HAP-1 (cell line): ENCODE measurements around the gene HM13.
"Not testable (repeated sequence)": the region's sequence is repeated elsewhere in the genome, so short reads cannot be mapped to it uniquely, and the experiment has no call there.

Source experiments
- DNase-seq, 2 experiments: peaks; one replicate each; pipeline ENCODE4 v3.0.0-alpha.2; 2016 to 2020; ENCODE audit warnings: low spot score in 2 of 2
- H3K27me3 ChIP-seq: fragments of 250-450 bp; sonication (Bioruptor Pico); 2 replicates; pipeline ENCODE4 v1.5.1; 2020; ENCODE audit warnings: low read depth, mild to moderate bottlenecking, moderate library complexity
- H3K36me3 ChIP-seq: fragments of 250-450 bp; sonication (Bioruptor Pico); replicated peaks from 2 replicates; pipeline ENCODE4 v1.5.1; 2020; ENCODE audit warnings: mild to moderate bottlenecking
- H3K4me1 ChIP-seq: fragments of 250-450 bp; sonication (Bioruptor Pico); 2 replicates; pipeline ENCODE4 v1.5.1; 2020; ENCODE audit warnings: mild to moderate bottlenecking
- H3K4me3 ChIP-seq: fragments of 250-450 bp; sonication (Bioruptor Pico); 2 replicates; pipeline ENCODE4 v1.5.1; 2020; ENCODE audit warnings: mild to moderate bottlenecking, moderate library complexity
- H3K9me3 ChIP-seq: fragments of 250-450 bp; sonication (Bioruptor Pico); 2 replicates; pipeline ENCODE4 v1.5.1; 2020; ENCODE audit warnings: mild to moderate bottlenecking, moderate library complexity
- in situ Hi-C: fragments of 300-500 bp; cut with MboI; formaldehyde crosslinking; loops from 3 replicates; pipeline ENCODE4 v1.14.3; 2020; ENCODE audit warnings: low sequenced_read_pairs, inconsistent platforms, mixed read lengths

The HM13 gene

DNA sequence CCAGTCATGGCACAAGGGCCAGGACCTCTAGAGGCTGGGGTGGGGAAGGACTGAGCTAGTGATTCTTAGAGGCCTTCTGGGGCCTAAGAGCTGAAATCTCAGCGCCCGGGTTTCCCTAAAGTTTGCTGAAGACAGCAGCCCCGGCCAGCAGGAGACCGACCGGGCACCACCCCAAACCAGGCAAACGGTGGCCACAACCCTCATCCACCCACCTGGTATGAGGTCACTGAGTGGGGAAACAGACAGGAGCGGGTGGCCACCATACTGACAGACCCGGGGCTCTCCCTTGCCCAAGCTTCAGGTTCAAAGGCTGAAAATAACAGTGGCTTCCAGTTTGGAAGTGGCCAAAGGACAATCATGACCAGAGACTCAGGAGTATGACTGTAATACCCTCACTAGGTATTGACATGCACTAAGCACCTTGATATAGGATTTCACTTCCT lies 55.8 kb downstream of the HM13 start:
- H3K4me3 ChIP-seq, result no peak overlapping the region
- H3K27me3 ChIP-seq, result no peaks in the 10 kb centered on the region
- H3K36me3 ChIP-seq, result peaks cover 24% of the 10 kb centered on the region
- no peak for DNase-seq
- H3K9me3 ChIP-seq, result no peaks in the 10 kb centered on the region
- in situ Hi-C loops, result loop anchor here (5.0 kb wide), 1 partner anchor 37 kb away; the partner anchor contains the start of gene ID1
- peaks cover 23% of the 10 kb centered on the region for H3K4me1 ChIP-seq

DNA sequence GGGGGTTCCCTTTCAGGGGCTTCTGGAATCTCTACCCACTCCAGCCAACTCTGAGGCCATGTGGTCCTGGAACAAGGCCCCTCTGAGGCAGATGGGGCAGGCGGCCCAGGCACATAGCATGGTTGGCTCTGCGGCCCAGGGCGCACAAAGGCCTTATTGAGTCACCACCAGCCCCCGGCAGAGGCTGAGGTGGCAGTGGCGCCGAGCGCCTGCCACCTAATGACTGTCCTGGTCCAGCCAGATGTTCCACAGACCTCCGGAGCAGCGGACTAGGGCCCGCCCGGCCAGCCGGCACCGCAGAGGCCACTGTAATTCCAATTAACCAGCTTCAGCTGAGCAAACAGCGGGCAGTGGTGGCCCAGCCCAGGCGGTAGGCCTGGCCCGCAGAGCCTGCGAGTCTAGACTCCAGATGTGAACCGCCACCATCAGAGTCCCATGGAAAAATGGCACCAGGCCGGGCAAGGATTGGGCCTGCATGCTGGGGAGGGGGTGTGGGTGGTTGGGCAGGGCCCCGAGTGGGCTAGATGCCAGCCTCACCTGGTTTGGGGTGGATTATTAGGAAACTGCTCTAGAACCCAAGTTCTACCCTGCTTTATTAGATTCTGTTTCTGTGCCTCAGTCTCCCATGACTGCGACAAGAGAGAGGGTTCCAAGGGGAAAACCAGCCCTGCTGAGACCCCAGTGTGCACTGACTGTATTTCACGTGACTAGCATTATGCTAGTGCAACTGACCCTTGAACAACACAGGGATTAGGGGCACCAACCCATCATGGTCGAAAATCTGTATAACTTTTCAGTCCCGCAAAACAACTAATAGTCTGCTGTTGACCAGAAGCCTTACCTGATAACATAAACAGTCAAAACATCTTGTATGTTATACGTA lies 56.7 kb downstream of the HM13 start:
- in situ Hi-C loops, result loop anchor here (5.0 kb wide), 1 partner anchor 36 kb away; the partner anchor contains the start of gene ID1
- no peaks in the 10 kb centered on the region for H3K27me3 ChIP-seq
- DNase-seq, result no peak
- peaks cover 19% of the 10 kb centered on the region for H3K36me3 ChIP-seq
- H3K4me3 ChIP-seq, result no peak overlapping the region
- H3K4me1 ChIP-seq, result peaks cover 23% of the 10 kb centered on the region
- no peaks in the 10 kb centered on the region for H3K9me3 ChIP-seq

DNA sequence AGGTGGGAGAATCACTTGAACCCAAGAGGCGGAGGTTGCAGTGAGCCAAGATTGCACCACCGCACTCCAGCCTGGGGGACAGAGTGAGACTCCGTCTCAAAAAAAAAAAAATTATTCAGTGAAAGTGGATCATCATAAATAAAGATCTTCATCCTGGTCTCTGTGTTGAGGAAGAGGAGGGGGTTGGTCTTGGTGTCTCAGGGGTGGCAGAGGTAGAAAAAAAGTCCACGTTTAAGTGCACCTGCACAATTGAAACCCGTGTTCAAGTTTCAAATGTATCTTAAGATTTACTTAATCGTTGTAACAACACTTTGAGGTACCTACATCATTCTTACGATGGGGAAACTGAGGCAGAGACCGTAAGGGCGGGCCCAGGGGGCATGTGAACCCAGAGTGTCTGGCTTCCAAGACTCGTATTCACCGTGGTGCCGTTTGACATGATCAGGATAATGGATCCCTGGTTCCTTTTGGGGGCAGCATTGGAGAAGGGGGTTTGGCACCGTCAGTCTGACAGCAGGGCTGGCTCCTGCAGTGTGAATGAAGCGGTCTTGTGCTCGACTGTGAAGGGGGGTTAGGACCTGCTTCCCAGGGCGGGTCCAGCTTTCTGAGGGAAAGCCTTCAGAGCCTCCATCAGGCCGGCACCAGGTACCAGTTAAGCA lies 57.9 kb downstream of the HM13 start:
- Histone ChIP-seq H3K9me3 (no peaks in the 10 kb centered on the region), H3K27me3 (no peaks in the 10 kb centered on the region), H3K36me3 (peaks cover 18% of the 10 kb centered on the region), H3K4me3 (peak overlapping the region; percentile 48), H3K4me1 (peaks cover 23% of the 10 kb centered on the region)
- in situ Hi-C loops, result loop anchor here (5.0 kb wide), 1 partner anchor 35 kb away; the partner anchor contains the start of gene ID1
- DNase-seq, result peak; percentile 23 to 56

DNA sequence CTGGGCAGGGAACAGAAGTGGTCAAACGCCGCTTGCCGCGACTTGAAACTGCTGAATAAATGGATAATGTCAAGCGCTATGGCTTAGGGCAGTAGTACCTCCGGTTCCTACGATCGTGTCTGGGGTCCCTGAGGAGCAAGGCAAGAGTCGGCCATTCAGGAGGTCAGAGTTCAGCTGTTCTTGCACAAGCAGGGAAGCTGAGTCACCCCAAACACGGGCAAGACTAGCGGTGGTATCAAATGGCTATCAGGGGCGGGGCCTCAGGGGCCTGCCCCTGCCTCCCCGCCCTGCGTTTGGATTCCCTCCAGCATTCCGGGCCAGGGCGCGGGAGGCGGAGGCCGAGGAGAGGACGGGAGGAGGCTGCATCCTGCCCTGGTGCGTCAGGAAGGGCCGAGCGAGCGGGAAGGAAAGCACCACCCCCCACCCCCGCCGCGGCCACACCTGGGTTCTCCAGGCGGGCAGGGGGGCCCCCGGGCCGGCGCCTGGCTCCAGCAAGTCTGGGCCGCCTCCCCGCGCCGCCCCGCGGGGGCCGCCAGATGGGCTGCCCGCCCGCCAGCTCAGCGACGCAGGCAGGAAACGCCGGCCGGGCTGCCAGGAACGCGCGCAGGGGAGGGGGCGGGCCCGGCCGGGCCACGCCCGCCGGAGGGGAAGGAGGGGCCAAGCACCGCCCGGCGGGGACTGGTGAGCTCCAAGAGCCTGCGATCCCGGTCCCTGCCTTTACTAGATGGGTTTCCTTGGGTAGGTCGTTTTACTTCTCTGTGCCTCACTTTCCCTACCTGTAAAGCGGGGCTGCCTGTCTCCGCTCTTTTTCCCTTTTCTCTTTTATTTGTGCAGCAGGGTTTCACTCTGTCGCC lies 58.7 kb downstream of the HM13 start:
- Histone ChIP-seq H3K27me3 (no peaks in the 10 kb centered on the region), H3K4me3 (peak overlapping the region; percentile 48), H3K9me3 (no peaks in the 10 kb centered on the region), H3K4me1 (peaks cover 23% of the 10 kb centered on the region), H3K36me3 (peaks cover 18% of the 10 kb centered on the region)
- peak; percentile 92 to 97 for DNase-seq
- in situ Hi-C loops, result loop anchor here (5.0 kb wide), 1 partner anchor 34 kb away; the partner anchor contains the start of gene ID1

DNA sequence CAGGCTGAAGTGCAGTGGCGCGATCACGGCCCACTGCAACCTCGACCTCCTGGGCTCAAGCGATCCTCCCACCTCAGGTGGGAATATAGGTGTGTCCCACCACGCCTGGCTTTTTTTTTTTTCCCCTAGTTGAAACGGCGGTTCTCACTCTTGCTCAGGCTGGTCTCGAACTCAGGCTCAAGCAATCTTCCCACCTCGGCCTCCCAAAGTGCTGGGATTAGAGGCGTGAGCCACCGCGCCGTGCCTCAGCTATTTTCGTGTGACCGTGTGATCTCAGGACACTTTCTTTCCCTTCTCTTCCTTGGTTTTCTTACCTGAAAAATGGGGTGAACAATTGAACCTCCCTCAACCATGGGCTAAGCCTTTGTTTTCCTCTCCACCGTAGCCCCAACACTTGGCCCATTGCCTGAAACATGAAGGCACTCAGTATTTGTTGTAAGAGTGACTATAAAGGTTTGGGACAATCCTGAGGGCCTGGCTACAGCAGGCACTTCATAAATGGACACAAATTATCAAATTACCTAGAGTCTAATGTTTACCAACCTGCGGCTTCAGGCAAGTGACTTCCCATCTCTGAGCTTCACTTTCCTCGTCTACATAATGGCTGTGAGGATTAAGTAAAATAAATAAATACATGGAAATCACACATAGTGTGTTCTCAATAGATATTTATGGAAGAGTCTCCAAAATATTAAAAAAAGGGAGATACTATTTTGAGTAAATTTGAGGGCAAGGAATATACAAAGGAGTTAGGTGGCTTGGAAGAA lies 59.5 kb downstream of the HM13 start:
- DNase-seq, result peak in 1 of 2 experiments; percentile 37
- Histone ChIP-seq H3K4me1 (peaks cover 23% of the 10 kb centered on the region), H3K27me3 (no peaks in the 10 kb centered on the region), H3K36me3 (peaks cover 15% of the 10 kb centered on the region), H3K9me3 (no peaks in the 10 kb centered on the region), H3K4me3 (peak overlapping the region; percentile 48)
- in situ Hi-C loops, result loop anchor here (5.0 kb wide), 1 partner anchor 34 kb away; the partner anchor contains the start of gene ID1

DNA sequence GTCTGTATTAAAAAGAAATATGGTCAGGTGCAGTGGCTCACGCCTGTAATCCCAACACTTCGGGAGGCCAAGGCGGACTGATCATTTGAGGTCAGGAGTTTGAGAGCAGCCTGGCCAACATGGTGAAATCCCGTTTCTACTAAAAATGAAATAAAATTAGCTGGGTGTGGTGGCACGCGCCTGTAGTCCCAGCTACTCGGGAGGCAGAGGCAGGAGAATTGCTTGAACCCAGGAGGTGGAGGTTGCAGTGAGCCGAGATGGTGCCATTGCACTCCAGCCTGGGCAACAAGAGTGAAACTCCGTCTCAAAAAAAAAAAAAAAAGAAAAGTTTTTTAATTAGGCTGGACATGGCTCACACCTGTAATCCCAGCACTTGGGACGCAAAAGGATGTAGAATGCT lies 60.7 kb downstream of the HM13 start:
- Histone ChIP-seq H3K36me3 (peaks cover 10% of the 10 kb centered on the region), H3K4me1 (peaks cover 20% of the 10 kb centered on the region)
- in situ Hi-C loops, result loop anchor here (5.0 kb wide), 1 partner anchor 32 kb away; the partner anchor contains the start of gene ID1
- not testable (repeated sequence) for H3K9me3 ChIP-seq, DNase-seq, H3K4me3 ChIP-seq, H3K27me3 ChIP-seq

DNA sequence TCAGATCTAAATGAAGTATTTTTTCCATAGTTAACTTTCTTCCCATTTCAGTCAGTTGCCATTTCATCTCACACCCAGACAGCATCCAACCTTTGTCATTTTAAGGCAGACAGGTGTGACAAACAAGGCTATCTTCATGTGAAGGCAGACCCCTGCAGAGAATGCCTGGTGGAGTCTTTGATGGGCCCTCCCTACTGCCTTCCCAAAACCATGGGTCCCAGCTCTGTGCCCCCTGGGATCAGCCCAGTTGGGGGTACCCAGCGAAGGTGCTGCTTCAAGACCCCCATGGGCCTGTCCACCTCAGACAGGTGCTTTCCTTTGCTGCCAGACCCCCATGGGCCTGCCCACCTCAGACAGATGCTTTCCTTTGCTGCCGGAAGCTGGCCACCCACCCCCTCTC lies 62.5 kb downstream of the HM13 start:
- in situ Hi-C loops, result no loop called here
- Histone ChIP-seq H3K4me1 (peaks cover 20% of the 10 kb centered on the region), H3K36me3 (no peaks in the 10 kb centered on the region), H3K27me3 (no peaks in the 10 kb centered on the region), H3K4me3 (no peak overlapping the region), H3K9me3 (no peaks in the 10 kb centered on the region)
- no peak for DNase-seq

DNA sequence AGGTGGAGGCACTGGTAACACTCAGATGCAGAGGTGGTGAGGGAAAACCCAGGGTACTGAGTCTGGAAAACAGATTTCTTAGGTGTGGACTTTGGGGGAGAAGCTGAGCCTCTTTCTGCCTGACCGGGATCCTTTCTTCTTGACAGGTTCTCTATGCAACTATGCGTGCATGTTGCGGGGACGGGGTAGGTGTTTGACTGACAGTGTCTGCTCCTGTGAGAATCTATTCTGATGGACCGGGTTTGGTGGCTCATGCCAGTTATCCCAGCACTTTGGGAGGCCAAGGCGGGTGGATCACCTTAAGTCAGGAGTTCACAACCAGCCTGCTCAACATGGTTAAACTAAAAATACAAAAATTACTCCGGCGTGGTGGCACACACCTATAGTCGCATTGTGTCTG lies 63.0 kb downstream of the HM13 start:
- in situ Hi-C loops, result no loop called here
- peaks cover 18% of the 10 kb centered on the region for H3K4me1 ChIP-seq
- no peak overlapping the region for H3K4me3 ChIP-seq
- no peaks in the 10 kb centered on the region for H3K9me3 ChIP-seq
- H3K27me3 ChIP-seq, result no peaks in the 10 kb centered on the region
- DNase-seq, result no peak
- H3K36me3 ChIP-seq, result no peaks in the 10 kb centered on the region

DNA sequence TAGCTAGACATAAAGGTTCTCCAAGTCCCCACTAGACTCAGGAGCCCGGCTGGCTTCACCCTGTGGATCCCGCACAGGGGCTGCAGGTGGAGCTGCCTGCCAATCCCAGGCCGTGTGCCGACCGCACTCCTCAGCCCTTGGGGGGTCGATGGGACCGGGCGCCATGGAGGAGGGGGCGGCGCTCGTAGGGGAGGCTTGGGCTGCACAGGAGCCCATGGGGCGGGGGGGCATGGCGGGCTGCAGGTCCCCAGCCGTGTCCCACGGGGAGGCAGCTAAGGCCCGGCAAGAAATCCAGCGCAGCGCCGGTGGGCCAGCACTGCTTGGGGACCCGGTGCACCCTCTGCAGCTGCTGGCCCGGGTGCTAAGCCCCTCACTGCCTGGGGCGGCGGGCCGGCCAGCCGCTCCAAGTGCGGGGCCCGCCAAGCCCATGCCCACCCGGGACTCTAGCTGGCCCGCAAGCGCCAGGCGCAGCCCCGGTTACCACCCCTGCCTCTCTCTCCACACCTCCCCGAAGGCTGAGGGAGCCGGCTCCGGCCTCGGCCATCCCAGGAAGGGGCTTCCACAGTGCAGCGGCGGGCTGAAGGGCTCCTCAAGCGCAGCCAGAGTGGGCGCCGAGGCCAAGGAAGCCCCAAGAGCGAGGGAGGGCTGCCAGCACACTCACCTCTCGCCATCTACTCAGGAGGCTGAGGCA lies 64.4 kb downstream of the HM13 start:
- H3K36me3 ChIP-seq, result no peaks in the 10 kb centered on the region
- in situ Hi-C loops, result no loop called here
- H3K4me1 ChIP-seq, result peaks cover 8% of the 10 kb centered on the region
- H3K4me3 ChIP-seq, result no peak overlapping the region
- no peaks in the 10 kb centered on the region for H3K27me3 ChIP-seq
- DNase-seq, result no peak
- no peaks in the 10 kb centered on the region for H3K9me3 ChIP-seq

DNA sequence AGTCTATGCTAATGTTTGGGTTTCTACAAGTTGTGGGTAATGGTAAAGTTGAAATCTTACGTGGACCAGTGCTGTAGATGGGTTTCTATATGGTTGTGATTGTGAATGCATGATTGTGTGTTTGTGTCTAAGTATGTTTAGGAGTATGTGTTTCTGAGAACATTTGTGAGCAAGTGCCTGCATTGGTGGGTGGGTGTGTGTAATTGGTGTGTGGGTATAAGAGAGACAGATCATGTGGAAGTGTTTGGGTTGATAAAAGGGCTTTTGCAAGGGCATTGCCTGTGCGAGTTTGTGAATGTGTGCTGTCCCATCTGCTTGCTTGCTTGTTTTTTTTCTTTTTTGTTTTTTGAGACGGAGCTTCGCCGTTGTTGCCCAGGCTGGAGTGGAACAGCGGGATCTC lies 65.0 kb downstream of the HM13 start:
- in situ Hi-C loops, result no loop called here
- Histone ChIP-seq H3K9me3 (no peaks in the 10 kb centered on the region), H3K36me3 (no peaks in the 10 kb centered on the region), H3K27me3 (no peaks in the 10 kb centered on the region), H3K4me3 (no peak overlapping the region), H3K4me1 (peaks cover 1% of the 10 kb centered on the region)
- no peak for DNase-seq

DNA sequence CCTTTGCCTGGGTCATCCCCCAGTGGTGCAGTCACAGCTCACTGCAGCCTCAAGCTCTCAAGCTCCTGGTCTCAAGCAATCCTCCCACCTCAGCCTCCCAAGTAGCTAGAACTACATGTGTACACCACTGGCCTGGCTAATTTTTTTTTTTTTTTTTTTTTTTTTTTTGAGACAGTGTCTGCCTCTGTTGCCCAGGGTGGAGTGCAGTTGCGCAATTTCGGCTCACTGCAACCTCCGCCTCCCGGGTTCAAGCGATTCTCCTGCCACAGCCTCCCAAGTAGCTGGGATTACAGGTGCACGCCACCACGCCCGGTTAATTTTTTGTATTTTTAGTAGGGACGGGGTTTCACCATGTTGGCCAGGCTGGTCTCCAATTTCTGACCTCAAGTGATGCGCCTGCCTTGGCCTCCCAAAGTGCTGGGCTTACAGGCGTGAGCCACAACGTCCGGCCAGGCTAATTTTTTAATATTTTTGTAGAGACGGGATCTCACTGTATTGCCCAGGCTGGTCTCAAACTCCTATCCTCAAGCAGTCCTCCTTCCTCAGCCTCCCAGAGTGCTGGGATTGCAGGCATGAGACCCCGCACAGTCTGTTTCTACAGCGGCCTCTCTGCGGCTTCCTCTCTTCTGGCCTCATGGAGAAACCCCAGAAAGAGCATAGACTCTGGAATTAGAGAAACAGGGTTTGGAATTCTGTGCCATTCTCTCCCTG lies 65.9 kb downstream of the HM13 start:
- H3K4me1 ChIP-seq, H3K9me3 ChIP-seq, H3K36me3 ChIP-seq, H3K27me3 ChIP-seq, DNase-seq, H3K4me3 ChIP-seq, in situ Hi-C loops: not testable (repeated sequence)

DNA sequence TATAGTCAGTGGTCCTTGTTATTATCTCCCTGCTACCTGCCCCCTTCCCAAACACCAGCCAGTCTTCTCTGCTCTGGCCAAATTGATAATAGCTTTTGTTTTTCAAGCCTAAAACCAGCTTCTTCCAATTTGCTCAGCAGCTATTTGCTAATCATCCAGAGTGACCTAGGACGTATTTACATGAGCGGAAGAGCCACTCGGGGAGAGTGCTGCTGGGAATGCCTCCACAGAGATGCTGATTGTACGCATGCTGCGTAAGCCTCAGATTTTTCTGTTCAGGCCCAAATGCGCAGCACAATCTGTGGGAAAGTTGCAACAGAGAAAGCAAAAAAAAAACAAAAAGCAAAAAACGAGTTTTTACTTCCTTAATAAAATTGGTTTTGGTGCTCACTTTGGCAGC lies 66.5 kb downstream of the HM13 start:
- Histone ChIP-seq H3K4me1 (peaks cover 8% of the 10 kb centered on the region), H3K4me3 (no peak overlapping the region), H3K27me3 (no peaks in the 10 kb centered on the region), H3K36me3 (no peaks in the 10 kb centered on the region), H3K9me3 (no peaks in the 10 kb centered on the region)
- in situ Hi-C loops, result no loop called here
- no peak for DNase-seq
